MM.1S (cell line): ENCODE results near the gene DXO.
A peak's percentile ranks its signal among the peaks of the same experiment; 100 is the strongest.

ENCODE experiments used
- DNase-seq: peaks from one replicate; pipeline ENCODE4 v3.0.0-alpha.2; 2015
- H2AFZ ChIP-seq: fragments of 300-600 bp; sonication (generic); 2 replicates; pipeline ENCODE4 v1.6.0; 2016; ENCODE audit warnings: antibody characterized with exemption, low read length
- H3F3A ChIP-seq: fragments of 300-600 bp; sonication (generic); 2 replicates; pipeline ENCODE4 v1.6.1; 2016; ENCODE audit warnings: mild to moderate bottlenecking, antibody characterized with exemption, low read length, moderate library complexity, mixed read lengths; ENCODE audit not compliant: insufficient read depth
- H3K27ac ChIP-seq: fragments of 300-600 bp; sonication (generic); 2 replicates; pipeline ENCODE4 v1.5.1; 2016; ENCODE audit warnings: mild to moderate bottlenecking, low read length
- H3K27me3 ChIP-seq: fragments of 300-600 bp; sonication (generic); replicated peaks from 2 replicates; pipeline ENCODE4 v1.6.0; 2016; ENCODE audit warnings: low read length; ENCODE audit not compliant: insufficient read depth
- H3K36me3 ChIP-seq: fragments of 300-600 bp; sonication (generic); replicated peaks from 2 replicates; pipeline ENCODE4 v1.6.1; 2016; ENCODE audit warnings: mild to moderate bottlenecking, low read length, mixed read lengths; ENCODE audit not compliant: insufficient read depth
- H3K4me1 ChIP-seq: fragments of 300-600 bp; sonication (generic); 2 replicates; pipeline ENCODE4 v1.6.1; 2016; ENCODE audit warnings: low read length, mixed read lengths
- H3K4me2 ChIP-seq: fragments of 300-600 bp; sonication (generic); 2 replicates; pipeline ENCODE4 v1.6.0; 2016; ENCODE audit warnings: low read depth, low read length
- H3K4me3 ChIP-seq: fragments of 300-600 bp; sonication (generic); 2 replicates; pipeline ENCODE4 v1.5.1; 2016; ENCODE audit warnings: low read length, mixed read lengths
- H3K79me2 ChIP-seq: fragments of 300-600 bp; sonication (generic); 2 replicates; pipeline ENCODE4 v1.6.1; 2016; ENCODE audit warnings: mixed run types, low read length, mixed read lengths
- H3K9ac ChIP-seq: fragments of 300-600 bp; sonication (generic); 2 replicates; pipeline ENCODE4 v1.6.1; 2016; ENCODE audit warnings: low read length, mixed read lengths
- H3K9me2 ChIP-seq: fragments of 300-600 bp; sonication (generic); replicated peaks from 2 replicates; pipeline ENCODE4 v1.6.1; 2016; ENCODE audit warnings: mild to moderate bottlenecking, low read length, mixed read lengths; ENCODE audit not compliant: insufficient read depth
- H3K9me3 ChIP-seq: fragments of 300-600 bp; sonication (generic); replicated peaks from 2 replicates; pipeline ENCODE4 v1.6.1; 2016; ENCODE audit warnings: mild to moderate bottlenecking, low read length, mixed read lengths; ENCODE audit not compliant: insufficient read depth
- H4K20me1 ChIP-seq: fragments of 300-600 bp; sonication (generic); 2 replicates; pipeline ENCODE4 v1.6.1; 2016; ENCODE audit warnings: mild to moderate bottlenecking, low read length, moderate library complexity, mixed read lengths; ENCODE audit not compliant: insufficient read depth
- CTCF ChIP-seq: fragments of 300-600 bp; sonication (generic); IDR thresholded peaks from 2 replicates; pipeline ENCODE4 v1.5.1; 2016; ENCODE audit warnings: antibody characterized with exemption, low read length, mixed read lengths
- EZH2 ChIP-seq: fragments of 300-600 bp; sonication (generic); optimal IDR thresholded peaks from 2 replicates; pipeline ENCODE3; 2017; ENCODE audit warnings: low read depth, mild to moderate bottlenecking, antibody characterized with exemption, low read length, mixed read lengths
- EZH2phosphoT487 ChIP-seq: fragments of 300-600 bp; sonication (generic); IDR thresholded peaks from 2 replicates; pipeline ENCODE4 v1.6.1; 2018; ENCODE audit warnings: antibody characterized with exemption, low read length

Gene DXO

GRCh38 chr6:31927242-31927862 lies 44.6 kb downstream of the DXO start, which contains the start of gene C2:
C2 (plus strand) TSS chr6:31927717; CDS start chr6:31927753, 36 bp downstream.
- Histone ChIP-seq H3K27ac (no peak within 1 kb of the TSS), H3K4me1 (no peaks in the 10 kb centered on the region), H3K9me2 (no peaks in the 10 kb centered on the region), H3K4me2 (peak within 1 kb of the TSS; percentile 31), H3K27me3 (no peaks in the 10 kb centered on the region), H3K36me3 (no peaks in the 10 kb centered on the region), H3F3A (no peaks in the 10 kb centered on the region), H4K20me1 (no peaks in the 10 kb centered on the region), H3K9me3 (no peaks in the 10 kb centered on the region), H2AFZ (peak within 1 kb of the TSS; percentile 78), H3K9ac (no peak within 1 kb of the TSS), H3K79me2 (no peaks in the 10 kb centered on the region), H3K4me3 (peak within 1 kb of the TSS; percentile 28; the same call in 1 of the 2 replicates)
- no peak for DNase-seq
- TF ChIP-seq EZH2 (no peak), CTCF (no peak), EZH2phosphoT487 (no peak)

GRCh38 chr6:31922942-31923341 lies 49.0 kb downstream of the DXO start:
- Histone ChIP-seq H4K20me1 (no peaks in the 10 kb centered on the region), H3K4me1 (no peaks in the 10 kb centered on the region), H3K9me2 (no peaks in the 10 kb centered on the region), H3K27ac (no peak overlapping the region), H3F3A (no peaks in the 10 kb centered on the region), H3K27me3 (no peaks in the 10 kb centered on the region), H3K9me3 (no peaks in the 10 kb centered on the region), H3K36me3 (no peaks in the 10 kb centered on the region), H3K4me3 (no peak overlapping the region), H3K4me2 (no peak overlapping the region), H2AFZ (no peak overlapping the region), H3K9ac (no peak overlapping the region), H3K79me2 (no peaks in the 10 kb centered on the region)
- no peak for DNase-seq
- TF ChIP-seq EZH2 (no peak), EZH2phosphoT487 (no peak), CTCF (no peak; the same call in 1 of the 2 replicates)

- H3K9me3 ChIP-seq = no peaks in the 10 kb centered on the region
- no peak for TF ChIP-seq CTCF
- no peak for TF ChIP-seq EZH2
- no peak for TF ChIP-seq EZH2phosphoT487
- H3K4me2 ChIP-seq = no peak overlapping the region
- no peaks in the 10 kb centered on the region for H4K20me1 ChIP-seq
- DNase-seq = no peak
- no peaks in the 10 kb centered on the region for H3K79me2 ChIP-seq
- no peaks in the 10 kb centered on the region for H3K4me1 ChIP-seq
- H3K9ac ChIP-seq = no peak overlapping the region
- no peaks in the 10 kb centered on the region for H3F3A ChIP-seq
- no peak overlapping the region for H3K4me3 ChIP-seq
- no peaks in the 10 kb centered on the region for H3K27me3 ChIP-seq
- no peak overlapping the region for H2AFZ ChIP-seq
- no peak overlapping the region for H3K27ac ChIP-seq
- no peaks in the 10 kb centered on the region for H3K9me2 ChIP-seq
- no peaks in the 10 kb centered on the region for H3K36me3 ChIP-seq
These were observed 51.1 kb downstream of the DXO start for GRCh38 chr6:31920811-31921210.
